Body of pancreas (tissue), 4 donors: ENCODE data around the gene PTPRM. TPM values are rescaled to one million over a fixed set of nuclear protein-coding genes. Genes with fewer than 3 reads are reported as not detected.

Experiments used
- ATAC-seq: fragments of 150-250 bp; one replicate; pipeline ENCODE4 v1.9.1; 2016
- DNase-seq, 4 donors: peaks; one replicate each; pipeline ENCODE4 v3.0.0-alpha.2; 2019
- H3K27ac ChIP-seq, 4 donors: fragments of 200-600 bp; sonication (generic); 1 replicate in 3 of 4; 2 replicates in 1 of 4; pipeline versions ENCODE4 v1.5.1 to v1.6.1; 2016 to 2019; ENCODE audit warnings: mild to moderate bottlenecking in 1 of 4, mixed read lengths in 1 of 4, moderate library complexity in 1 of 4
- H3K27me3 ChIP-seq, 2 donors: fragments of 200-600 bp; sonication (generic); one replicate each; pipeline ENCODE4 v1.6.0; 2016; ENCODE audit warnings: mild to moderate bottlenecking in 1 of 2
- H3K36me3 ChIP-seq, 2 donors: fragments of 200-600 bp; sonication (generic); replicated peaks in 1 of 2; 2 replicates each; pipeline ENCODE4 v1.5.1; 2016; ENCODE audit warnings: low read depth in 2 of 2; ENCODE audit not compliant: insufficient read depth in 1 of 2
- H3K4me1 ChIP-seq: fragments of 200-600 bp; sonication (generic); one replicate; pipeline ENCODE4 v1.6.0; 2016
- H3K4me3 ChIP-seq, 2 donors: fragments of 200-600 bp; sonication (generic); 1 replicate in 1 of 2; 2 replicates in 1 of 2; pipeline ENCODE4 v1.5.1; 2016 to 2019
- H3K9me3 ChIP-seq, 3 donors: fragments of 200-600 bp; sonication (generic); 1 replicate in 2 of 3; 2 replicates in 1 of 3; pipeline ENCODE4 v1.5.1; 2016
- POLR2A ChIP-seq, 3 donors: fragments of 450-650 bp; IDR thresholded peaks; one replicate each; pipeline ENCODE4 v1.6.1; 2016; ENCODE audit warnings: antibody characterized with exemption in 3 of 3, mild to moderate bottlenecking in 2 of 3
- WGBS, 2 donors: methylation state at CpG; one replicate each; pipeline ENCODE4 v1.1.5; 2017; 5-methylcytosine and 5-hydroxymethylcytosine counted together
- intact Hi-C: fragments of 100-400 bp; cut with DNase I; formaldehyde crosslinking; loops from one replicate; pipeline ENCODE4 v1.15.1; 2023
- total RNA-seq, 2 donors: library from RNA; depleted of rRNA; stranded (reverse); fragments of >200 nt; gene quantifications; one replicate each; pipeline ENCODE4 v1.1.0, GENCODE V29; 2016
- TF ChIP-seq, protein P1 (sequence below), 7 experiments: fragments of 450-650 bp in 4 of 7; fragments of 200-600 bp in 3 of 7; sonication (generic) in 3 of 7; IDR thresholded peaks; one replicate each; pipeline ENCODE4 v1.5.1; 2016 to 2019; ENCODE audit warnings: antibody characterized with exemption in 7 of 7

Gene PTPRM
- total RNA-seq, 2 donors from 2014 or later: 38.2 to 48.0 TPM

DNA sequence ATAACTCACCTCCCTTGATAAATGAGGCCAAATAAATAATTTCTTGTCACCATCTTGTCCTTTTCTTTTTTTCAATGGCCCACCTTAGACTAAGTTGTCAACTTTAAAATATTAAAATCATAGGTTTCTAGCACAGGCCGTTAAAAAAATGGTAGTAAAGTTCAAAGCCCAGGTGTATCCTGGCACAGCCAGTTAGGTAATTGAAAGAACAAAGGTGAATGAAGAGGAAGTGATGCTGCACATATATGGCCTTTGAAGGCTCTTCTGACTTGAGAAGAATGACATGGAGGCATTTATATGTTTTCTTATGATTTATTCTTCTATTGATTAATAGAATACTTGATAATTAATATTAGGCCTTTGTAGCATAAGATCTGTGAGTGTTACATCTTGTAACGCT, 208.7 kb downstream of the PTPRM start:
- no peaks in the 10 kb centered on the region for H3K27me3 ChIP-seq
- no peak for DNase-seq
- no peaks in the 10 kb centered on the region for H3K36me3 ChIP-seq
- H3K27ac ChIP-seq: no peak overlapping the region
- 77 to 86% methylated on average over 2 of the region's 2 CpGs for WGBS, 2 donors
- H3K9me3 ChIP-seq: no peaks in the 10 kb centered on the region
- peaks cover 4% of the 10 kb centered on the region for H3K4me1 ChIP-seq
- no peak overlapping the region for H3K4me3 ChIP-seq
- TF ChIP-seq, protein P1, sequence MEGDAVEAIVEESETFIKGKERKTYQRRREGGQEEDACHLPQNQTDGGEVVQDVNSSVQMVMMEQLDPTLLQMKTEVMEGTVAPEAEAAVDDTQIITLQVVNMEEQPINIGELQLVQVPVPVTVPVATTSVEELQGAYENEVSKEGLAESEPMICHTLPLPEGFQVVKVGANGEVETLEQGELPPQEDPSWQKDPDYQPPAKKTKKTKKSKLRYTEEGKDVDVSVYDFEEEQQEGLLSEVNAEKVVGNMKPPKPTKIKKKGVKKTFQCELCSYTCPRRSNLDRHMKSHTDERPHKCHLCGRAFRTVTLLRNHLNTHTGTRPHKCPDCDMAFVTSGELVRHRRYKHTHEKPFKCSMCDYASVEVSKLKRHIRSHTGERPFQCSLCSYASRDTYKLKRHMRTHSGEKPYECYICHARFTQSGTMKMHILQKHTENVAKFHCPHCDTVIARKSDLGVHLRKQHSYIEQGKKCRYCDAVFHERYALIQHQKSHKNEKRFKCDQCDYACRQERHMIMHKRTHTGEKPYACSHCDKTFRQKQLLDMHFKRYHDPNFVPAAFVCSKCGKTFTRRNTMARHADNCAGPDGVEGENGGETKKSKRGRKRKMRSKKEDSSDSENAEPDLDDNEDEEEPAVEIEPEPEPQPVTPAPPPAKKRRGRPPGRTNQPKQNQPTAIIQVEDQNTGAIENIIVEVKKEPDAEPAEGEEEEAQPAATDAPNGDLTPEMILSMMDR (IDR thresholded peaks at IDR 0.05): no peak
- TF ChIP-seq POLR2A (IDR thresholded peaks at IDR 0.05): no peak
- no peak for ATAC-seq
- intact Hi-C loops: no loop called here

DNA sequence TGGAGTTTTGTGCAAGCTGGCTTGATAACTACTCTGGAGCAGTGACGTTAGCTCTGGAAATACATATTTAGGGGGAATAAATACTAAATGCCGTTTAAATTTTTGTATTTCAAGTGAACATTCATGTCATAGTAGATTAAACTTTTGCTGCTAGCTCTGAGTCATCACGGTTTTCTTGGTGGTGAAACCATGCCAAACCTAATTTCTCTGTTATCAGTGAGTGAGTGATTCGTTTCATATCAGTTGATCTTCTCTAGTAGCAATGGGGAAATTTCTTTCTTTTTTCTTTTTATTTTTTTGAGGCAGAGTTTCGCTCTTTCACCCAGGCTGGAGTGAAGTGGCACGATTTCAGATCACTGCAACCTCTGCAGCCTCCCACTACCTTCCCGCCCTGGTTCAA, 211.1 kb downstream of the PTPRM start:
- no peak for ATAC-seq

DNA sequence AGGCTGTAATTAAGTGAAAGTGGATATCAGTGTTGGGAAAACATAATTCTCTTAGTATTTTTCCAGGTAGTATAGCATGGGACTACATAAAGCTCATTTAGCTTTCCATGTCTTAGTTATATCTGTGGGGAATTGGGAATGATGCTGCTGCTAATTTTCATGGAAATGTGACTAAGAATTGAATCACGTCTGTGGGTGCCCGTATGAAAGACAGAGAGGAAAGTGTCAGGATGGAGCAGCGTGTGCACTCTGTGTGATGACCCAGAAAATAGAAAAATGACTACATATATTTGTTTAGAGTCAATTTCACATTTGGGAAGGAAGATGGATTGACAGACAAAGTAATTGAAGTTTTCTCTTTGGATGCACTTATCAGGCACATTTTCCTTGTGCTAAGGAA, 212.1 kb downstream of the PTPRM start:
- Histone ChIP-seq H3K27me3 (no peaks in the 10 kb centered on the region), H3K4me3 (no peak overlapping the region), H3K36me3 (no peaks in the 10 kb centered on the region), H3K4me1 (no peaks in the 10 kb centered on the region), H3K27ac (no peak overlapping the region), H3K9me3 (no peaks in the 10 kb centered on the region)
- intact Hi-C loops: no loop called here
- 93 to 96% methylated on average over 3 of the region's 3 CpGs for WGBS, 2 donors
- TF ChIP-seq, protein P1 (IDR thresholded peaks at IDR 0.05): no peak
- TF ChIP-seq POLR2A (IDR thresholded peaks at IDR 0.05): no peak
- no peak for DNase-seq
- no peak for ATAC-seq

More for the DNA sequence above, 211.1 kb downstream of the PTPRM start:
- Histone ChIP-seq H3K4me3 (no peak overlapping the region), H3K4me1 (no peaks in the 10 kb centered on the region), H3K27ac (no peak overlapping the region), H3K36me3 (no peaks in the 10 kb centered on the region), H3K9me3 (no peaks in the 10 kb centered on the region), H3K27me3 (no peaks in the 10 kb centered on the region)
- TF ChIP-seq, protein P1 (IDR thresholded peaks at IDR 0.05): no peak
- TF ChIP-seq POLR2A (IDR thresholded peaks at IDR 0.05): no peak
- WGBS, 2 donors: 70% methylated on average over 7 of the region's 7 CpGs
- no peak for DNase-seq
- intact Hi-C loops: no loop called here

DNA sequence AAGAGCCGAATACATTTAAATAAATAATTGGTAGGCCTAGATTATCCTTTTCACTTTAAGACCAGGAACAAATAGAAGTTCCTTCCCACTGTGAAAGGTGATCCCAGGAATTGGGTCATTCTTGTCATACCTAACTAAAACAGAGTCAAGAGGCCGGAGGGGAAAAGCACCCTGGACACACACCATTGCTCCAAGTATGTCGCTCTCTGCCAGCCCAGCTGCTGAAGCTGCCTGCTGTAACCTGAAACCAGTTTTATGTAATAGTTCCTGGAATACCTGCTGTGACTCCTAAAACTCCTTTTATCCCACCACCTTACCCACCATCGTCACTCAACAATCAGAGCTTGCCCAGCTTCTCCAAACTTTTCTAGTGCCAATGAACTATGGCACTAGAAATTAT, 217.1 kb downstream of the PTPRM start:
- Histone ChIP-seq H3K4me1 (peaks cover 5% of the 10 kb centered on the region), H3K27me3 (no peaks in the 10 kb centered on the region), H3K36me3 (no peaks in the 10 kb centered on the region), H3K9me3 (no peaks in the 10 kb centered on the region), H3K4me3 (no peak overlapping the region), H3K27ac (no peak overlapping the region)
- TF ChIP-seq, protein P1 (IDR thresholded peaks at IDR 0.05): no peak
- TF ChIP-seq POLR2A (IDR thresholded peaks at IDR 0.05): no peak
- no peak for ATAC-seq
- intact Hi-C loops: no loop called here
- no peak for DNase-seq
- 88 to 91% methylated on average over 4 of the region's 4 CpGs for WGBS, 2 donors

DNA sequence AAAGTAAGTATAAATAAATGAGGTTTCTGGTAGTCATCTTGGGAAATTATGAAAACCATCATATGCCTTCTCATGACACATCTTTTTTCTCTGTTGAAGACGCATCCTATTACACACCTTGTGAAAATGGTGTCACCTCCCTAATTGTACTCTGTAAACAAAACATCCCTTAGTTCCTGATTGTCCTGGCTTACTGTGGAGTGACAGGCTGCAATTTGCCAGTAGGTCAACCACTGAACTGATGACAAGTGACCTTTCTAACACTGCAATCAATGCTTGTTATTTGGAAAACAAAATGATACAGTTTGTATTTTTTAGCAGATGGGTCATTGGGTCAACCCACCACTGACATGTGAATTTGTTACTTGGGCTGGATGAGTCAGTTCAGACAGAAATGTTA, 219.5 kb downstream of the PTPRM start:
- Histone ChIP-seq H3K4me1 (peaks cover 5% of the 10 kb centered on the region), H3K4me3 (no peak overlapping the region), H3K9me3 (no peaks in the 10 kb centered on the region), H3K27me3 (no peaks in the 10 kb centered on the region), H3K27ac (no peak overlapping the region), H3K36me3 (no peaks in the 10 kb centered on the region)
- intact Hi-C loops: no loop called here
- TF ChIP-seq, protein P1 (IDR thresholded peaks at IDR 0.05): no peak
- TF ChIP-seq POLR2A (IDR thresholded peaks at IDR 0.05): no peak
- ATAC-seq: no peak
- no peak for DNase-seq
- 80 to 87% methylated on average over 1 of the region's 1 CpG for WGBS, 2 donors
